Measurements from ENCODE around the gene YTHDC2.

DNA sequence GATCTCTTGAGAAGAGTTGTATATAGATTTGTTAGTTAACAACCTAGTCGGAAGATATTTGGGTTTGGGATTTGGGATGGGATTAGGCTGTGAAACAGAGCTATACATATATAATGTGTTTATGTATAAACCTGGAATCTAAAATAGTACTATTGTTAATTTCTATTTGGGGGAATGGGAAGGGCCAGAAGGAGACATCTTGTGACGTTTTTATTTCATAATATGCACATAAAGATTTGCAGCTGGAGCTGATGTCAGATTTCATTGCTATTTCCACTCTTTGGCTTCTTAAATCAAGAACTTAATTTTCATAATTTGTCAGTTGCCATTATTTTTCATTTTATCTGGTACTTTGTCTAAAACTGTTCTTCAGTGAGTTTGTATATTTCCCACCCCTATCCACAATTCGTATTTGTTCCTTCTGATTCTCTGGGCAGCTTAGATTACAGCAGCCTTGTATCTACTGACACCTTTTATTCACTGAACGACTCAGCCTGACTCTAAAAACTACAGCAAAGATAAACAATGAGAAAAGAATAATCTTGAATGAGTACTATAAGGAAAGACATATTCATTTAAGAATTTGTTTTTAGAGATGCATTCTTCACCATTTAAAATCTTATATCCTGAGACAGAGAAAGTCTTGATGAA, 86.9 kb downstream of the YTHDC2 start:
- TF ChIP-seq POLR2AphosphoS5 (IDR thresholded peaks at IDR 0.05; ENCODE audit: borderline replicate concordance, low read depth, low read length) = no peak
- no peak for TF ChIP-seq EZH2 (IDR thresholded peaks at IDR 0.05)
